ENCODE data around the gene CFAP107.

DNA sequence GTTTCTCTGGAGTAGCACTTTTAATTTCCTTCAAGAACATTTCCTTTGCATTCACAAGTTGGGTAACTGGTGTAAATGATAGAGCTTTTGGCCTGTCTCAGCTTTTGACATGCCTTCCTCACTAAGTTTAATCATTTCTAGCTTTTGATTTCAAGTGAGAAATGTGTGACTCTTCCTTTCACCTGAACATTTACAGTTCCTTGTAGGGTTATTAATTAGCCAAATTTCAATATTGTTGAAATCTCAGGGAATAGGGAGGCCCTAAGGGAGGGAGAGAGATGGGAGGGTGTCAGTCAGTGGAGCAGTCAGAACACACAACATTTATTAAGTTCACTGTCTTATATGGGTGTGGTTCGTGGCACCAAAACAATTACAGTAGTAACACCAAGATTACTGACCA lies 15.8 kb upstream of the CFAP107 start:
- no peak for TF ChIP-seq POLR2AphosphoS5 (IDR thresholded peaks at IDR 0.05; ENCODE audit: low read depth, low read length)
- TF ChIP-seq TAF1 (IDR thresholded peaks at IDR 0.05; ENCODE audit: low read depth, low read length) = no peak
- TF ChIP-seq POLR2A (IDR thresholded peaks at IDR 0.05; ENCODE audit: low read depth, low read length) = no peak

All from GM12891 (cell line).